ENCODE measurements around the gene NINL. TPM values are rescaled to one million over a fixed set of nuclear protein-coding genes. Genes with fewer than 3 reads are reported as not detected.
A peak's percentile ranks its signal among the peaks of the same experiment; 100 is the strongest.

Gene NINL
- total and polyA plus RNA-seq, 4 experiments from 2014 or later = 0.36 to 4.0 (median 3.4) TPM; not detected in 1

DNA sequence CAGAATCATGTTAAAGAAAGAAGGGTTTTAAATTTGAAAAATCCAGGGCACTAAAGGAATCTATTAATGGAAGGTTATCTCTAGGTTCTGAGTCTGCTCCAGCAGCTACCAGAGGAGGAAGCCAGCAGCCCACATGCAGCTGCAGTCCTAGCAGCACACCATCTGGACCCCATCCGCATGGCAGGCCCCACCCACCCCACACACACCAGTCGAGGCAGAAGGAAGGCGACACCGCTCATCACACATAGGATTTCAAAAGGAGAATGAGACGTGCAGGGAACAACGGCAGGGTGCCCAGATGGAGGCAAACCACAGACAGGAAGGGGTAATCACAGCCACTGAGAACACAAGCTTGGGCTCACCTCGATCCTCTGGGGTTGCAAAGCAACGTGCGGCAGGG lies 99.0 kb downstream of the NINL start:
- no peak for DNase-seq
- ChIA-PET CTCF (ENCODE audit: partially characterized antibody) (no interaction called here), POLR2A (ENCODE audit: partially characterized antibody) (no interaction called here)
- Histone ChIP-seq H3K9me3 (ENCODE audit: control insufficient read depth in 1 of 2, low read length in 2 of 2) (no peaks in the 10 kb centered on the region), H3K4me3 (ENCODE audit: low read length in 2 of 2) (no peak overlapping the region), H3K27me3 (ENCODE audit: insufficient read depth, low read length) (no peaks in the 10 kb centered on the region), H3K27ac (ENCODE audit: low read depth, low read length) (no peak overlapping the region), H3K4me1 (ENCODE audit: insufficient read depth, low read length) (peaks cover 33% of the 10 kb centered on the region), H3K36me3 (ENCODE audit: insufficient read depth, low read length) (no peaks in the 10 kb centered on the region)
- Mint-ChIP-seq H3K27ac (peak overlapping the region in 3 of 7 donors; percentile 1 to 52 (median 42)), H3K4me3 (peak overlapping the region in 1 of 8 donors; percentile 23), H3K4me1 (peaks cover 21 to 37% (median 28%) of the 10 kb centered on the region in 4 donors), H3K27me3 (no peaks in the 10 kb centered on the region), H3K36me3 (no peaks in the 10 kb centered on the region), H3K9me3 (no peaks in the 10 kb centered on the region)
- intact Hi-C loops (cut with micrococcal nuclease) = no loop called here

DNA sequence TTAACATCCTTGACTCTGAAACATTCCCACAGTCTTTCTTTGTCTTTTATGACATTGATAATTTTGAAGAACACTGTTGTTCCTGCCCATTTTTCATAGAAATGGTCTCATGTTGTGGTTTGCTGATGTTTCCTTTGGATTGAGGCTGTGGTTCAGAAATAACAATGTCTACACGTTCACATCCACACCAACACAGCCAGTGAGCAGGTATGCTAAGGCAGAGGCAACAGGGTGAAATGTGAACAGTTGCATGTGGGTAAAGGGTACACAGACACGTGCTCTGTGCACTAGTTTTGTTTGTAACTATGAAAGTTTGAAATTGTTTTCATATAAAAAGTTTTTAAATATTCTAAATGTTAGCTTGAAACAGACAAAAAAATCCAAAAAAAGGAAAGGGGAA lies 99.5 kb downstream of the NINL start:
- intact Hi-C loops (cut with micrococcal nuclease) = no loop called here
- Histone ChIP-seq H3K36me3 (ENCODE audit: insufficient read depth, low read length) (no peaks in the 10 kb centered on the region), H3K27me3 (ENCODE audit: insufficient read depth, low read length) (no peaks in the 10 kb centered on the region), H3K4me3 (ENCODE audit: low read length in 2 of 2) (no peak overlapping the region), H3K4me1 (ENCODE audit: insufficient read depth, low read length) (peaks cover 33% of the 10 kb centered on the region), H3K27ac (ENCODE audit: low read depth, low read length) (no peak overlapping the region), H3K9me3 (ENCODE audit: control insufficient read depth in 1 of 2, low read length in 2 of 2) (no peaks in the 10 kb centered on the region)
- no peaks in the 10 kb centered on the region for H3K36me3 Mint-ChIP-seq
- CTCF ChIA-PET (ENCODE audit: partially characterized antibody) = no interaction called here
- H3K9me3 Mint-ChIP-seq = no peaks in the 10 kb centered on the region
- H3K4me1 Mint-ChIP-seq = peaks cover 21 to 37% (median 28%) of the 10 kb centered on the region in 4 donors
- no peak for DNase-seq
- no peak overlapping the region for H3K27ac Mint-ChIP-seq
- peak overlapping the region in 2 of 8 donors; percentile 23 to 30 for H3K4me3 Mint-ChIP-seq
- H3K27me3 Mint-ChIP-seq = no peaks in the 10 kb centered on the region
- POLR2A ChIA-PET (ENCODE audit: partially characterized antibody) = no interaction called here

DNA sequence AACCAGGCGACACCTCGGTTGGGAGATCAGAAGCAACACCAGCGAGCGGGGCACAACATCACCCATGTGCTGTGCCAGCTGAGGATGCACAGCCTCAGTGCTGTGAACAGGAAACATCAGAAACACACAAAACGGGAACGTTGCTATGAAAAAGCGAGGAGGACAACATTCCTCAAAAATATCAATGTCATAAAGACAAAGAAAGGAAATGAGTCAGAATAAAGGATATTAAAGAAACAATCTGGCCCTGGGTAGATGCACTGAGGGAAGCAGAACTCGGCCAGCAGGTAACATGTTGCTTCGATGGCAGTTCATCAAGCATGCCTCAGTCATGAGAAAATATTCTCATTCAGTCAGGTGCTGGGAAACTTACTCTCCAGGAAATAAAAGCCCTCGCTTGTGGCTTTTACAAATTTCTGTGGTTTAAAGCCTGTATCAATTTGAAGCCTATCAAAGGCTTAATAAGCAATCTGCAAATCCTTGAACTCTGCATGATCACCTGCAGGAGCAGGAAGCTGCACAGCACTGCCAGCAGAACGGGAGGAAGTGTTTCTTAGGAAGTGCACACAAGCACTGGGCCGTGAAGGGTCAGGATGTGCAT lies 100.3 kb downstream of the NINL start:
- H3K9me3 ChIP-seq (ENCODE audit: control insufficient read depth in 1 of 2, low read length in 2 of 2) = no peaks in the 10 kb centered on the region
- no peaks in the 10 kb centered on the region for H3K27me3 Mint-ChIP-seq
- DNase-seq = no peak
- H3K4me1 ChIP-seq (ENCODE audit: insufficient read depth, low read length) = peaks cover 33% of the 10 kb centered on the region
- ChIA-PET CTCF (ENCODE audit: partially characterized antibody) (no interaction called here), POLR2A (ENCODE audit: partially characterized antibody) (no interaction called here)
- peaks cover 21 to 37% (median 28%) of the 10 kb centered on the region in 4 donors for H3K4me1 Mint-ChIP-seq
- no peaks in the 10 kb centered on the region for H3K36me3 Mint-ChIP-seq
- H3K4me3 ChIP-seq (ENCODE audit: low read length in 2 of 2) = no peak overlapping the region
- no peak overlapping the region for H3K27ac ChIP-seq (ENCODE audit: low read depth, low read length)
- H3K4me3 Mint-ChIP-seq = peak overlapping the region; percentile 30 to 83 (median 70)
- no peaks in the 10 kb centered on the region for H3K27me3 ChIP-seq (ENCODE audit: insufficient read depth, low read length)
- H3K9me3 Mint-ChIP-seq = no peaks in the 10 kb centered on the region
- peak overlapping the region in 6 of 7 donors; percentile 43 to 68 (median 56) for H3K27ac Mint-ChIP-seq
- intact Hi-C loops (cut with micrococcal nuclease) = no loop called here
- no peaks in the 10 kb centered on the region for H3K36me3 ChIP-seq (ENCODE audit: insufficient read depth, low read length)

GRCh38 chr20:25484224-25484846 lies 101.0 kb downstream of the NINL start:
- H3K27me3 ChIP-seq (ENCODE audit: insufficient read depth, low read length) = no peaks in the 10 kb centered on the region
- DNase-seq = no peak
- ChIA-PET POLR2A (ENCODE audit: partially characterized antibody) (no interaction called here), CTCF (ENCODE audit: partially characterized antibody) (no interaction called here)
- H3K9me3 Mint-ChIP-seq = no peaks in the 10 kb centered on the region
- no peaks in the 10 kb centered on the region for H3K36me3 Mint-ChIP-seq
- H3K36me3 ChIP-seq (ENCODE audit: insufficient read depth, low read length) = no peaks in the 10 kb centered on the region
- H3K4me1 Mint-ChIP-seq = peaks cover 21 to 37% (median 28%) of the 10 kb centered on the region in 4 donors
- no peak overlapping the region for H3K27ac ChIP-seq (ENCODE audit: low read depth, low read length)
- peak overlapping the region in 6 of 7 donors; percentile 13 to 68 (median 55) for H3K27ac Mint-ChIP-seq
- peaks cover 33% of the 10 kb centered on the region for H3K4me1 ChIP-seq (ENCODE audit: insufficient read depth, low read length)
- H3K27me3 Mint-ChIP-seq = no peaks in the 10 kb centered on the region
- H3K4me3 Mint-ChIP-seq = peak overlapping the region; percentile 30 to 83 (median 70)
- no peak overlapping the region for H3K4me3 ChIP-seq (ENCODE audit: low read length in 2 of 2)
- intact Hi-C loops (cut with micrococcal nuclease) = no loop called here
- H3K9me3 ChIP-seq (ENCODE audit: control insufficient read depth in 1 of 2, low read length in 2 of 2) = no peaks in the 10 kb centered on the region

DNA sequence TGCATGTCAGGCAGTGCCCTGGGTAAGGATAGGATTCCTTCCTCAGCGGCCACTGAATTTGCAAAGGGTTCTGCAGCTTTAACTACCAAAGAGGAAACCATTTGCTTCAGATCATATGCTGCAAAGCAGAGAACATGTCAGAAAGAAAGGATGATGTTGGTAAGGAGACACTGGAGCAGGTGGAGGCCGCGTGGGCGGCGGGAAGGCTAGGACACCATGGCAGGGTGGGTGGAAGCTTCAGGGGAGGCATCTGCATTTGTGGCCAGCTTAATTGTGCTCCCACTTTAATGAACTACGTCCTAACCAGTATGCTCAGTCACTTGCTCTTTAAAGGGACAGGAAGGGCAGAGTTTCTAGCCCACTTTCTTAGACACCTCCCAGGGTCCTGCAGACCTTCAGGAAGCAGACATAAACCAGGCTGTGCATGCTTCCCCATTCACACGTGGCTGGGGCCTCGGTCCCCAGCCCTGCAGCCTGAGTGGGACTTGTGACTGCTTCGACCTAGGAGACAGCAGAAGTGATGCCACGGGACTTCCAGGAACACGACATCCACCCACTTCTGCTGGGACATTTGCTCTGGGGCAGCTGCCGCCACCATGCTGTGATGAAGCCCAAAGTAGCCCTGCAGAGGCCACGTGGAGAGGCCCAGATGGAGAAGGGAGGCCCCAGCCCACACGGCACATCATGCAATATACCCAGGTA lies 101.7 kb downstream of the NINL start:
- CTCF ChIA-PET (ENCODE audit: partially characterized antibody) = interaction anchor here (1.0 kb wide), 1 partner anchor 28 kb away, joined by 3 read pairs; no protein-coding TSS in a partner anchor
- Histone ChIP-seq H3K36me3 (ENCODE audit: insufficient read depth, low read length) (no peaks in the 10 kb centered on the region), H3K4me3 (ENCODE audit: low read length in 2 of 2) (no peak overlapping the region), H3K27me3 (ENCODE audit: insufficient read depth, low read length) (no peaks in the 10 kb centered on the region), H3K9me3 (ENCODE audit: control insufficient read depth in 1 of 2, low read length in 2 of 2) (no peaks in the 10 kb centered on the region), H3K27ac (ENCODE audit: low read depth, low read length) (no peak overlapping the region), H3K4me1 (ENCODE audit: insufficient read depth, low read length) (peaks cover 33% of the 10 kb centered on the region)
- intact Hi-C loops (cut with micrococcal nuclease) = no loop called here
- no peak for DNase-seq
- H3K4me3 Mint-ChIP-seq = peak overlapping the region in 2 of 8 donors; percentile 10 to 19
- no peaks in the 10 kb centered on the region for H3K36me3 Mint-ChIP-seq
- H3K27ac Mint-ChIP-seq = no peak overlapping the region
- POLR2A ChIA-PET (ENCODE audit: partially characterized antibody) = no interaction called here
- no peaks in the 10 kb centered on the region for H3K9me3 Mint-ChIP-seq
- peaks cover 21 to 37% (median 28%) of the 10 kb centered on the region in 4 donors for H3K4me1 Mint-ChIP-seq
- no peaks in the 10 kb centered on the region for H3K27me3 Mint-ChIP-seq

GRCh38 chr20:25481918-25482253 lies 103.4 kb downstream of the NINL start:
- Mint-ChIP-seq H3K27me3 (no peaks in the 10 kb centered on the region), H3K4me1 (peaks cover 21 to 36% (median 27%) of the 10 kb centered on the region in 4 donors), H3K36me3 (no peaks in the 10 kb centered on the region), H3K4me3 (no peak overlapping the region), H3K9me3 (no peaks in the 10 kb centered on the region), H3K27ac (peak overlapping the region in 1 of 7 donors; percentile 9)
- no peaks in the 10 kb centered on the region for H3K27me3 ChIP-seq (ENCODE audit: insufficient read depth, low read length)
- no peak overlapping the region for H3K4me3 ChIP-seq (ENCODE audit: low read length in 2 of 2)
- intact Hi-C loops (cut with micrococcal nuclease) = no loop called here
- H3K36me3 ChIP-seq (ENCODE audit: insufficient read depth, low read length) = no peaks in the 10 kb centered on the region
- H3K27ac ChIP-seq (ENCODE audit: low read depth, low read length) = no peak overlapping the region
- ChIA-PET CTCF (ENCODE audit: partially characterized antibody) (no interaction called here), POLR2A (ENCODE audit: partially characterized antibody) (no interaction called here)
- no peak for DNase-seq
- H3K9me3 ChIP-seq (ENCODE audit: control insufficient read depth in 1 of 2, low read length in 2 of 2) = no peaks in the 10 kb centered on the region
- peaks cover 33% of the 10 kb centered on the region for H3K4me1 ChIP-seq (ENCODE audit: insufficient read depth, low read length)

DNA sequence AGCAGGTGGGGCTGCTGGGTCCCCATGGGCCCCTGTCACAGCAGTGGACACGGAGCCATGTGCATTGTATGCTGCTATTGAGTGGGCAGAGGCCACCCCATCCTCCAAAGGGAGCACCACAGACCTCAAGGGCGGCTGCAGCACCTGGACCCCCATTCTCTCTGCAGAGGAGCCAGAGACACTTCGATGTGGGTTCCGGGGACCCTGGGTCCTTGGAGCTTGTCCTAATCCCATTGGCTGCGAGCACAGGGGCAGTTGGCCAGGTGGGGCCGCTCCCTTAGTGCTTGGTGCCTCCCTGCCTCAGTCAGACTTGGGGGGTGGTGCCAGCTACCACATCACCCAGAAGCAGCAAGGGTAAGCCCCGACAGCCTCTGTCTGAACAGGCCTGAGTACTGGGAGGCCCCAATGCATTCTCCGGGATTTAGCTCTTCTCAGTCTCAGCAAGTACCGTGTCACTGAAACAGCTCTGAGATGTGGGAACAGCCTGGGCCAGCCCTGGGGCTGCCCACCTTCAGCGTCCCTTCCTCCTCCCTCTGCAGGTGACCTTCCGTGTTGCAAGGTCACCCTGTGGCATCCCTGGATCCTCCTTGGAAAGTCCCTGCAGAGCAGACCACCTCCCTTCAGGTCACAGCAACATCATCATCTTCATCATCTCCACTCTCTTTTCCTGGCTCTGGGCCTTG lies 104.0 kb downstream of the NINL start:
- H3K4me3 ChIP-seq (ENCODE audit: low read length in 2 of 2) = no peak overlapping the region
- H3K9me3 ChIP-seq (ENCODE audit: control insufficient read depth in 1 of 2, low read length in 2 of 2) = no peaks in the 10 kb centered on the region
- H3K27ac ChIP-seq (ENCODE audit: low read depth, low read length) = no peak overlapping the region
- Mint-ChIP-seq H3K27me3 (no peaks in the 10 kb centered on the region), H3K36me3 (no peaks in the 10 kb centered on the region), H3K9me3 (no peaks in the 10 kb centered on the region), H3K4me3 (no peak overlapping the region), H3K27ac (peak overlapping the region in 1 of 7 donors; percentile 9), H3K4me1 (peaks cover 17 to 31% (median 22%) of the 10 kb centered on the region in 4 donors)
- H3K36me3 ChIP-seq (ENCODE audit: insufficient read depth, low read length) = no peaks in the 10 kb centered on the region
- H3K27me3 ChIP-seq (ENCODE audit: insufficient read depth, low read length) = no peaks in the 10 kb centered on the region
- ChIA-PET POLR2A (ENCODE audit: partially characterized antibody) (no interaction called here), CTCF (ENCODE audit: partially characterized antibody) (no interaction called here)
- DNase-seq = no peak
- H3K4me1 ChIP-seq (ENCODE audit: insufficient read depth, low read length) = peaks cover 29% of the 10 kb centered on the region
- intact Hi-C loops (cut with micrococcal nuclease) = no loop called here
